GM11168 (cell line): ENCODE measurements around the gene ASPA.
"Not testable (repeated sequence)": the region's sequence is repeated elsewhere in the genome, so short reads cannot be mapped to it uniquely, and the experiment has no call there.

Experiments
- in situ Hi-C: fragments of 300-500 bp; cut with MboI; formaldehyde crosslinking; loops from one replicate; pipeline ENCODE4 v1.12.0; 2022; ENCODE audit warnings: low sequenced_read_pairs; ENCODE audit not compliant: unreplicated experiment

ASPA gene

DNA sequence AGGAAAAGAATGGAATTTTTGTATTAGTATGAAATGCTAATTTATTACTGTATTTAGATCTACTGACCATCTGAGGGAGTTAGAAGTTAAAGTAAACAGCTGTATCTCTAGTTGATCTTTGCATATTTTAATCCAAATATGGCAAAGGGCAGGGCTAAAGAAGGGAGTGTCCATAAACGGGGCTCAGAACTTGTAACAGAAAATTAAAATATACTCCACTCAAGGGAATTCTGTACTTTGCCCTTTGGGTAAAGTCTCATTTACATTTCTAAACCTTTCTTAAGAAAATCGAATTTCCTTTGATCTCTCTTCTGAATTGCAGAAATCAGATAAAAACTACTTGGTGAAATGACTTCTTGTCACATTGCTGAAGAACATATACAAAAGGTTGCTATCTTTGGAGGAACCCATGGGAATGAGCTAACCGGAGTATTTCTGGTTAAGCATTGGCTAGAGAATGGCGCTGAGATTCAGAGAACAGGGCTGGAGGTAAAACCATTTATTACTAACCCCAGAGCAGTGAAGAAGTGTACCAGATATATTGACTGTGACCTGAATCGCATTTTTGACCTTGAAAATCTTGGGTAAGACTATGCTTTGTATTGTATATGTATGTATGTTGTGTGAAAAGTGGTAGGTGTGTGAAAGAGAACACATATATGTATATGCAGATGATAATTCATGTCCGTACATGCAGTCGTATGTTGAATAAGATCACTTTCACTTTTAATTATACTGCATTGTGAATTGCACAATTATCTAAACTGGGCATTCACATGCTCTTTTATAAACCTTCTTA, at the start of gene ASPA:
Gene ASPA, plus strand, starts transcription at position 186 of the 799 bp plus-strand sequence. Its CDS starts 163 bp downstream, at position 349.
- in situ Hi-C loops, result no loop called here

DNA sequence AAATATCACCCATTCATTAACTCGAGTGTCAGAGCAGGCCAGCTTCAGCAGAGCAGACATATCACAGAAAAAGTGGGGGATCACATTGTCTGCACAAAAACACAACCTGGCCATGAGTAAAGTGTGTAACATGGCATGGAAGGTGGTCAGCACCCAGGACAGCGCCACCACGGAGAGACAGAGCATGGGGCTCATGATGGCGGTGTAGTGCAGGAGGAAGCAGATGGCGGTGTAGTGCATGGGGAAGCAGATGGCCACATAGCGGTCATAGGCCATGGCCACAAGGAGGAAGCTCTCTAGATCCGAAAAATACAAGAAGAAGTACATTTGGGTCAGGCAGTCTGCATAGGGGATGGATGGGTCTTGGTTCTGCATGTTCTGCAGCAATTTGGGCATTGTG, 42.6 kb upstream of the ASPA start:
- in situ Hi-C loops, result not testable (repeated sequence)

DNA sequence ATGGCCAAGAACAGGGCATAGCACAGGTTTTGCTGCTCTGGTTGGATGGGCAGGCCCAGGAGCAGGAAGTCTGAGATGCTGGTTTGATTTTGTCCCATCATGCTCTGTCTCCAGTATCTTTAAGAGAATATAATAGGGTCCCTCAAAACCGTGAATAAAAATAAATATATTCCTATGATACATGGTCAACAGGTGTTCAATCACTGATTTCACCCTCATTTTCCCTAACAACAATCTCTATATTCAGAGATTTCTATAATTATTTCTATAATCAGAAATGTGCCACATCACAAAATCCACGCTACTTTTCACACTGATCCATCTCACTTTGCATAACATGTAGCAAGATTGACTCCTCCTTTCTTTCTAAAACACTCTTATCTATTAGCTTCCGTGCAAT, 42.1 kb upstream of the ASPA start, which contains the start of gene OR1E2:
Gene OR1E2, minus strand, starts transcription at position 101 of the 400 bp plus-strand sequence. Its CDS starts 0 bp downstream, at position 101.
- in situ Hi-C loops, result no loop called here

DNA sequence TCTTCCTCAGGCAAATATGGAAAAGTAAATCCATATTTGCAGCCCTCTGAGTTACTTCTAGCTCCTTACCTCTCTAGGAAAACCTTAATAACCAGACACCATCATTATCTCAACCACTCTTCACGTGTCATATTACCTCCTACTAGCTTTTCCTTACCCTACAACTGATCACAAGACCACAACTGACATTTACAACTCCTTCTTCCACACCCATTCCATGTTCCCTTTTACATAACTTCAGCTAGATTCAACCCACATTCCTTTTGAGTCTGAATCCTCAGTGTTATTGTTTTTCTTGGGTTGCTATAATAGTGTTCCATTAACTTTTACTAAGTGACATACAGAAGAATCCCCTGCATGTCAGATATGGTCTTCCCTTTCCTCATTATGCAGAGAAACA, 37.4 kb upstream of the ASPA start:
- in situ Hi-C loops, result no loop called here

- in situ Hi-C loops, result no loop called here
These were observed 35.3 kb upstream of the ASPA start for GRCh38 chr17:3440451-3440850.

GRCh38 chr17:3447625-3448024, 28.2 kb upstream of the ASPA start:
- in situ Hi-C loops, result no loop called here

DNA sequence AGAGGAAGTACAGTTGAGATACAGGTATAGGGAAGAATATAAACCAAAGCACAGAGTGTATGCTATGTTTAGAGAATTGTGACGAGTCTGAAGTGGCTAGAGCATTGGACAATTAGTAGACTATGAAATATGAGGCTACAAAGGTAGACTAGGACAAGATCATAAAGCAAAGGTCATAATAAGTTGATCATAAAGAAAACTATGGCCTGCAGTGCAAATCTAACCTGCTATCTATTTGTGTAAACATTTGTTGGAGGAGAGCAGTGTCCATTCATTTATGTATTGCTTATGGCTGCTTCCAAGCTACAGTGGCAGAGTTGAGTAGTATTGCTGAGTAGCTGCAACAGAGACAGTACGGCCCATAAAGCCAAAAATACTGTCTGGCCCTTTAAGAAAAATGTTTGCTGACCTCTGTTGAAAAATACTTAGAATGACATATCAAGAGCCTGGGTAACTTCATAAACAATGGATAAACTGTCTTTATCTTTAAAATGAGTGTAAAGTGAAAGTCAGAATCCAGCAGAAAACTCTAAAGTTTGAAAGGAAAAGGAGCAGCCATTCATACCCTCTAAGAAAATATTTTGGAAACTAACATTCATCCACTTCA, 27.6 kb upstream of the ASPA start:
- in situ Hi-C loops, result no loop called here

- in situ Hi-C loops, result not testable (repeated sequence)
These were observed 9.4 kb upstream of the ASPA start for GRCh38 chr17:3466355-3466754.

- in situ Hi-C loops, result no loop called here
These were observed 6.3 kb upstream of the ASPA start for GRCh38 chr17:3469529-3469928.

DNA sequence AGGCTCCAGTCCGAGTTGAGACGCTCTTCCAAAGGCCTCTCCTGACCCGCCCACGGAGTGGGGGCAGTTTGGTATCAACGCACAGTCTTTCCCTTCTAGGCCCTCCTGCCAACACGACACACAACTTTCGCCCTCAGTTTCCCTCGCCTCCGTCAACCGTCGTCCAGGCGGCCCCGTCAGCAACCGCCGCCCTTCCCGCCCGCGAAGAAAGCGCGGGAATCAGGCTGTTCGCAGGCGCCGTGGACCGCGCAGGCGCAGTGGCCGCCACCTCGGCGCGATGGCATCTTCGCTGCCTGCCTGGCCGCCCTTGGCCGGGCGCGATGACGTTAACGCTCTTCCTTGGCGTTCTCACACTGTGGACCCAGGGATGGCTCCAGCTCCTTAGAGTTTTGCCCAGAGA, 4.2 kb upstream of the ASPA start, which contains the start of gene SPATA22:
Gene SPATA22, minus strand, starts transcription at position 221 of the 400 bp plus-strand sequence. CDS start 2,494 bp downstream, outside the sequence.
- in situ Hi-C loops, result no loop called here

- in situ Hi-C loops, result no loop called here
These were observed 3.7 kb upstream of the ASPA start for GRCh38 chr17:3472137-3472536.

DNA sequence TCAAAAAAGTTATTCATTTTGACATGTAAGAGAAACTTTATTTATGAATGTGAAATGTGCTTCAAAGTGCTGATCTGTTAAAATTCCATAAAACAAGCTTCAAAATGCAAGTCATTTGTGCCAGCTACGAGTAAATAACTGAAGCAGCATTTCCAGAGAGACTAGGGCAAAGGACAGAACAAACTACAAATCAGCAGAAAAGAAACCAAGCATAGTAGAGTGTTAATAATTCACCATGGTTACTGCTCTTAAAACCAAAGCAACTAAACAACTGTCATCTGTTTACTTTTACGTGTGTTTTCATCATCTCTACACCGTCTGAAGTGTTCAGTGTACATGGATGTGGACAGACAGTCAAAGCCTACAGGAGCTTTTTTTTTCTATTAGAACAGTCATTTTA, 1.6 kb upstream of the ASPA start:
- in situ Hi-C loops, result no loop called here

- in situ Hi-C loops, result no loop called here
These were observed 529 bp upstream of the ASPA start for GRCh38 chr17:3475251-3475685.

DNA sequence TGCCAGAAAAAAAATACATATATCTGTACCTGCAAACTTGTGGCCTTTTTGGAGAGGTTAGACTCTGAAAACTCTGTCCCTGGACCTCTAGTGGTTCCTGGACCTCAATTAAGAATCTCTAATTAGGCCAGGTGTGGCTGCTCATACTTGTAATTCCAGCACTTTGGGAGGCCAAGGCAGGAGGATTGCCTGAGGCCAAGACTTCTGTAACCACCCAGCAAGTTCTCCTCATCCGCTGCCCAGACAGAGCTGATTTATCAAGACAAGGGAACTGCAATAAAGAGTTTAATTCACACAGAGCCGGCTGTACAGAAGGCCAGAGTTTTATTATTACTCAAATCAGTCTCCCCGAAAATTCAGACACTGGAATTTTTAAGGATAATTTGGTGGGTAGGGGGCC, 4.2 kb downstream of the ASPA start:
- in situ Hi-C loops, result no loop called here

- in situ Hi-C loops, result no loop called here
These were observed 7.1 kb downstream of the ASPA start for GRCh38 chr17:3482852-3483251.

- in situ Hi-C loops, result no loop called here
These were observed 9.8 kb downstream of the ASPA start for GRCh38 chr17:3485481-3486068.

GRCh38 chr17:3497101-3497500, 21.3 kb downstream of the ASPA start:
- in situ Hi-C loops, result no loop called here

- in situ Hi-C loops, result no loop called here
These were observed 25.5 kb downstream of the ASPA start for GRCh38 chr17:3501344-3501743.

DNA sequence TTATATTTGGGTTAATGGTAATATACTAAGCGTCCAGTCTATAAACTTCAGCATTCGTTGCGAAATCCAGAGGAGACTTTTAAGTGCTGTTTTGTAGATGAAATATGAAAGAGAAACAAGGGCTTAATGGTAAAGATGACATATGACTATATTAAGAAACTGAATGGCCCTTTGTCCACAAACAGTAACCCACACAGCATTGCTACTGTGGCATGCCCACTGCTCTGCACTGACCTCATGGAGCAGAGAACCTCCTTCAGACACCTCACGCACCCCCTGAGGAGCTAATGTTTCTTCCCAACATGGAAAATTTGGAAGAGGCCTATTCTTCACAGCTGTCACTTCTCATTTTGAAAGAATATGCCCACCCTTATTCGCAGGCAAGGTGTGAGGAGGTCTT, 26.7 kb downstream of the ASPA start:
- in situ Hi-C loops, result no loop called here

- in situ Hi-C loops, result no loop called here
These were observed 27.5 kb downstream of the ASPA start for GRCh38 chr17:3503285-3503684.

DNA sequence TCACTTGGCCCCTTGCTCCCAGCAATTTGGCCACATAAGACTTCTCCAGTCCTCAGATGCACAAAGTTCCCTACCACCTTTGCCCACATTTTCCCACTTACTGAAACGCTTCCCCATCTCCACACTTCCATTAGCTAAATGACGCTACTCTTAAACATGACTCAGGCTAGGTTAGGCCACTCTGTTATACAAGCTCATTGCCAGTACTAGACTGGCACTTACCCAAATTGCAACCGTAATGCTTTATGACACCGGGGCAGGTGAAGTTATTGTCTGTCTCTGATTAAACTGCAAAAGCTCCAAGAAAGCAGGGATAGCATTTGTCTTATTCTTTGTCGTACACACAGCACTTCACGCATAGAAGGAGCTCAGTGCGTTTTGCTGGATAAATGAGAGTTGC, 29.2 kb downstream of the ASPA start:
- in situ Hi-C loops, result no loop called here
